GM12878 (cell line): ENCODE measurements around the gene ROCK2. TPM values are rescaled to one million over a fixed set of nuclear protein-coding genes. Genes with fewer than 3 reads are reported as not detected.

Experiments used
- ATAC-seq: fragments of 200-7000 bp; cut with Tn5 transposase; 3 replicates; pipeline ENCODE4 v1.9.1; 2020; ENCODE audit warnings: mild to moderate bottlenecking, moderate library complexity
- BruUV-seq: library from RNA; stranded (reverse); fragments of 400-500 nt; replicated peaks from 2 replicates; lab custom pipeline; 2021; lab: Mats Ljungman, UMichigan
- CTCF ChIA-PET: fragments of 300-600 bp; sonication (Branson Sonifier 250); formaldehyde crosslinking; extraction: SDS; loops from one replicate; lab custom pipeline; 2021; ENCODE audit warnings: inconsistent platforms; lab: Yijun Ruan, JAX
- POLR2A ChIA-PET: fragments of 350-600 bp; formaldehyde crosslinking; extraction: SDS; loops from one replicate; lab custom pipeline; 2021; ENCODE audit warnings: inconsistent platforms; lab: Charles Lee
- RAD21 ChIA-PET: fragments of 300-600 bp; sonication (Branson Sonifier 250); formaldehyde crosslinking; loops from one replicate; lab custom pipeline; 2023; ENCODE audit warnings: antibody characterized with exemption; ENCODE audit not compliant: unreplicated experiment; lab: Charles Lee
- SMC1A ChIA-PET: fragments of 300-600 bp; sonication (Branson Sonifier 250); formaldehyde crosslinking; loops from one replicate; lab custom pipeline; 2023; ENCODE audit not compliant: unreplicated experiment, uncharacterized antibody; lab: Charles Lee
- DNase-seq: peaks from one replicate; pipeline ENCODE4 v3.0.0-alpha.2; 2011; ENCODE audit warnings: low read depth, low spot score
- FAIRE-seq: peaks from 3 replicates; lab custom pipeline; 2011; peaks lifted over from hg19 to GRCh38; lab: Jason Lieb, UNC
- H2AFZ ChIP-seq: 2 replicates; pipeline ENCODE4 v1.6.0; 2011; ENCODE audit warnings: low read depth, low read length, control low read depth; ENCODE audit not compliant: control insufficient read depth
- H3K27ac ChIP-seq: 2 replicates; pipeline ENCODE4 v1.5.1; 2011; ENCODE audit warnings: control low read depth; ENCODE audit not compliant: control insufficient read depth, insufficient read depth
- H3K27me3 ChIP-seq, 2 experiments: replicated peaks in 1 of 2; 2 replicates each; pipeline versions ENCODE4 v1.6.0 to v1.6.1; 2011; ENCODE audit warnings: low read length in 1 of 2; ENCODE audit not compliant: control insufficient read depth in 2 of 2, insufficient read depth in 2 of 2
- H3K36me3 ChIP-seq, 2 experiments: 2 replicates each; pipeline ENCODE4 v1.5.1; 2011; ENCODE audit warnings: low read length in 1 of 2; ENCODE audit not compliant: control insufficient read depth in 2 of 2, insufficient read depth in 2 of 2
- H3K4me1 ChIP-seq: 2 replicates; pipeline ENCODE4 v1.6.1; 2011; ENCODE audit warnings: mild to moderate bottlenecking, low read length, moderate library complexity, mixed read lengths; ENCODE audit not compliant: control insufficient read depth, insufficient read depth
- H3K4me2 ChIP-seq: 2 replicates; pipeline ENCODE4 v1.6.0; 2011; ENCODE audit warnings: control low read depth; ENCODE audit not compliant: control insufficient read depth, insufficient read depth
- H3K4me3 ChIP-seq: fragments of 200-600 bp; sonication (generic); 2 replicates; pipeline ENCODE4 v1.5.1; 2016
- H3K79me2 ChIP-seq: 2 replicates; pipeline ENCODE4 v1.6.0; 2011; ENCODE audit warnings: low read length; ENCODE audit not compliant: control insufficient read depth, insufficient read depth
- H3K9ac ChIP-seq: 2 replicates; pipeline ENCODE4 v1.8.0; 2011; ENCODE audit warnings: low read length, control low read depth, mixed read lengths; ENCODE audit not compliant: control insufficient read depth, insufficient read depth
- H3K9me3 ChIP-seq: replicated peaks from 3 replicates; pipeline ENCODE4 v1.5.1; 2011; ENCODE audit warnings: mild to moderate bottlenecking, low read length; ENCODE audit not compliant: control insufficient read depth, insufficient read depth
- H4K20me1 ChIP-seq: 2 replicates; pipeline ENCODE4 v1.6.0; 2011; ENCODE audit not compliant: control insufficient read depth, insufficient read depth
- BMI1 ChIP-seq: fragments of 450-650 bp; IDR thresholded peaks from 2 replicates; pipeline ENCODE4 v1.6.1; 2016; ENCODE audit warnings: mild to moderate bottlenecking, moderate library complexity, borderline replicate concordance
- CHD2 ChIP-seq: IDR thresholded peaks from 2 replicates; pipeline ENCODE4 v1.6.1; 2011; ENCODE audit warnings: low read depth, low read length, improper control_type of control experiment, borderline replicate concordance
- FOXM1 ChIP-seq: IDR thresholded peaks from 2 replicates; pipeline ENCODE4 v1.6.1; 2012; ENCODE audit warnings: low read depth, mild to moderate bottlenecking, inconsistent platforms, low read length, moderate library complexity
- GATAD2B ChIP-seq: fragments of 450-650 bp; conservative IDR thresholded peaks from 2 replicates; pipeline ENCODE4 v1.6.1; 2017; ENCODE audit warnings: low read depth, mild to moderate bottlenecking, moderate library complexity
- IRF5 ChIP-seq: fragments of 450-650 bp; IDR thresholded peaks from 2 replicates; pipeline ENCODE4 v1.6.1; 2017; ENCODE audit warnings: borderline replicate concordance
- KLF5 ChIP-seq: fragments of 450-650 bp; IDR thresholded peaks from 2 replicates; pipeline ENCODE4 v1.6.1; 2014; ENCODE audit warnings: mild to moderate bottlenecking; ENCODE audit not compliant: partially characterized antibody
- MEF2B ChIP-seq: fragments of 450-650 bp; IDR thresholded peaks from 2 replicates; pipeline ENCODE4 v1.6.1; 2018; ENCODE audit warnings: mild to moderate bottlenecking, moderate library complexity; ENCODE audit not compliant: partially characterized antibody, poor library complexity, severe bottlenecking
- MYB ChIP-seq: fragments of 150-350 bp; IDR thresholded peaks from 2 replicates; pipeline ENCODE4 v1.6.1; 2014; ENCODE audit warnings: mild to moderate bottlenecking, low read depth, low read length, borderline replicate concordance
- SMAD1 ChIP-seq: fragments of 450-650 bp; IDR thresholded peaks from 2 replicates; pipeline ENCODE4 v1.6.1; 2018; ENCODE audit warnings: mild to moderate bottlenecking, low read depth; ENCODE audit not compliant: partially characterized antibody
- ZZZ3 ChIP-seq: IDR thresholded peaks from 2 replicates; pipeline ENCODE4 v1.6.1; 2011; ENCODE audit warnings: low read depth; ENCODE audit not compliant: control insufficient read depth, insufficient read length
- WGBS: methylation state at CpG from one replicate; pipeline ENCODE4 v1.1.6; 2016; ENCODE audit warnings: low lambda C conversion rate; ENCODE audit not compliant: insufficient replicate concordance, insufficient coverage; ENCODE audit errors: missing lambda C conversion rate; 5-methylcytosine and 5-hydroxymethylcytosine counted together
- in situ Hi-C: fragments of 300-500 bp; cut with MboI; formaldehyde crosslinking; loops from 9 replicates; pipeline ENCODE4 v1.14.3; 2018; ENCODE audit warnings: mixed read lengths
- intact Hi-C: fragments of 100-400 bp; cut with micrococcal nuclease; formaldehyde crosslinking; loops from one replicate; pipeline ENCODE4 v1.14.2; 2022; ENCODE audit not compliant: unreplicated experiment
- polyA plus RNA-seq, 11 experiments: library from polyadenylated mRNA; depleted of rRNA in 4 of 11; unstranded in 6 of 11; stranded (reverse) in 5 of 11; fragments of >200 nt; fragmentation: Nextera tagmentation in 4 of 11; fragmentation: Illumina TruSeq in 1 of 11; extraction: Ambion mirVana in 4 of 11; extraction: Trizol in 1 of 11; gene quantifications; 1 replicate in 1 of 11; 2 replicates in 10 of 11; pipeline versions ENCODE4 v1.2.1 to v1.2.3, GENCODE V29; 2011 to 2016; ENCODE audit warnings: inconsistent platforms in 2 of 11, missing spikeins in 2 of 11, low read depth in 1 of 11
- total RNA-seq, 4 experiments: library from RNA; depleted of rRNA in 3 of 4; stranded (reverse); fragments of >200 nt in 3 of 4; fragmentation: Illumina TruSeq in 1 of 4; extraction: Trizol in 1 of 4; gene quantifications; 2 replicates each; pipeline versions ENCODE4 v1.2.1 to v1.2.3, GENCODE V29; 2013 to 2021

Gene ROCK2
- total and polyA plus RNA-seq, 10 of the 15 experiments (the other 5 are each of a cell fraction or from before 2014, with no cell fraction given), result 4.6 to 22.1 (median 8.3) TPM

GRCh38 chr2:11338580-11338979 is 5.9 kb downstream of the ROCK2 start:
- intact Hi-C loops (no loop called here), in situ Hi-C loops (no loop called here)
- Histone ChIP-seq H4K20me1 (no peaks in the 10 kb centered on the region), H3K27me3 (no peaks in the 10 kb centered on the region), H3K79me2 (peaks cover 73% of the 10 kb centered on the region), H3K9me3 (no peaks in the 10 kb centered on the region; the same call in 2 of the 3 replicates), H3K36me3 (no peaks in the 10 kb centered on the region), H2AFZ (no peak overlapping the region), H3K27ac (no peak overlapping the region), H3K4me3 (no peak overlapping the region), H3K4me1 (no peaks in the 10 kb centered on the region), H3K9ac (no peak overlapping the region), H3K4me2 (no peak overlapping the region)
- SMC1A ChIA-PET, result interaction anchor here (0.7 kb wide), 1 partner anchor 1069 kb away, joined by 3 read pairs; no protein-coding TSS in a partner anchor
- no TSS peak for BruUV-seq
- ATAC-seq (no peak), FAIRE-seq (no peak), DNase-seq (no peak)
- CTCF ChIA-PET, result no interaction called here
- 97% methylated on average over 5 of the region's 5 CpGs for WGBS
- RAD21 ChIA-PET, result no interaction called here
- TF ChIP-seq ZZZ3, result no peak
- TF ChIP-seq BMI1, result no peak
- no peak for TF ChIP-seq IRF5
- no peak for TF ChIP-seq MYB
- no peak for TF ChIP-seq GATAD2B
- TF ChIP-seq SMAD1, result no peak
- TF ChIP-seq MEF2B, result no peak
- TF ChIP-seq CHD2, result no peak
- no peak for TF ChIP-seq FOXM1
- TF ChIP-seq KLF5, result no peak
- POLR2A ChIA-PET, result interaction anchor here (0.6 kb wide), 1 partner anchor 413 kb away, joined by 5 read pairs; no protein-coding TSS in a partner anchor
